Heart left ventricle (tissue), 13 donors: ENCODE data around the gene SYNPO.

ENCODE experiments used
- POLR2A ChIP-seq, 2 donors: fragments of 450-650 bp; IDR thresholded peaks; one replicate each; pipeline ENCODE4 v1.6.1; 2017; ENCODE audit warnings: antibody characterized with exemption in 2 of 2, mild to moderate bottlenecking in 2 of 2, moderate library complexity in 2 of 2
- TF ChIP-seq, protein P1 (sequence below), 12 donors: fragments of 200-600 bp; sonication (generic) in 4 of 12; IDR thresholded peaks; one replicate each; pipeline versions ENCODE4 v1.5.0 to v1.8.0; 2018 to 2022; ENCODE audit warnings: antibody characterized with exemption in 12 of 12, mild to moderate bottlenecking in 5 of 12
- donor health status: ischemic (EF 13 %, LVEDD 7.1; RV severe dilation, severe dysfunction).
- donor health status: DM: no; HTN: yes; CAD: no.
- donor health status: DM: no; HTN: no; CAD: no.
- donor health status: ischemic (EF 25% LVEDD 6.9; RV normal size, moderate dysfunction).
- donor health status: ischemic (EF 25% LVEDD 5.7; RV mildly dilated, moderate dysfunction).
- donor health status: ischemic (EF 35%, LVEDD 5.7; RV mildly dilated, moderate dysfunction).
- donor health status: nonischemic (EF 11% LVEDD 7.7; RV severe dilation, severe dysfunction).
- donor health status: DM: yes; HTN: yes; CAD: no.
- donor health status: PGD.
- donor health status: ischemic (EF 29% LVEDD 5.4; RV normal size, mild dysfunction).
- donor health status: nonischemic (EF 23%, LVEDD 6.1; RV moderate dilation, normal function).

DNA sequence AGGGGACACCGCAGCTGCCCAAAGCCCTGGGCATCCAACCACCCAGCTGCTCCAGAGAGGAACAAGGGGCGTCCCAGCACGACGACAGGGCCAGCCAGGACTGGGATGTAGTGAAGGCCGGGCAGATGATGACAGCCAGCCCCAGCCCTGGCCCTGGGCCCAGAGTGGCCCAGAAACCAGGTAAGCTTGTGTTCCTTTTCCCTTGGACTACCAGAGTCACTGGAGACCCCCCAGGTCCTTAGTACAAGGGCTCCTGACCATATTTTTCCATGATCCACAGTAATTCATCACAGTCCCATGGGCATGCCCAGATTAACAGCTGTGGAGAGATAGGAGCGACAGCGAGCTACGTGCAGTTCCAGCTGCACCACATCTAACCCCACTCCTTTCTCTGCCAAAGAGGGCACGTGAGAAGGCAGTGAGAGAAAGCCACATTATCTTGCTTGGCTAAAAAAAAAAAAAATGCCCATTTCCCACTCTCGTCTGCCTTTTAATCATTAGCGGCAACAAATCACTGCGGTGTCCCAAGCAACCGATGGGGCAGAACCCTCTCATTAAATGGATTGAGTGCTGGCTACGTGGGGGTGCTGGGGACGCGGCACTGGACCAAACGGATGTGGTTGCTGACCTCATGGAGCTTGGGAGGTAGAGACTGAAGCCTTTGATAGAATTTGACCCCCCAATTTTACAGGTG is 21.7 kb upstream of the SYNPO start:
- TF ChIP-seq, protein P1, sequence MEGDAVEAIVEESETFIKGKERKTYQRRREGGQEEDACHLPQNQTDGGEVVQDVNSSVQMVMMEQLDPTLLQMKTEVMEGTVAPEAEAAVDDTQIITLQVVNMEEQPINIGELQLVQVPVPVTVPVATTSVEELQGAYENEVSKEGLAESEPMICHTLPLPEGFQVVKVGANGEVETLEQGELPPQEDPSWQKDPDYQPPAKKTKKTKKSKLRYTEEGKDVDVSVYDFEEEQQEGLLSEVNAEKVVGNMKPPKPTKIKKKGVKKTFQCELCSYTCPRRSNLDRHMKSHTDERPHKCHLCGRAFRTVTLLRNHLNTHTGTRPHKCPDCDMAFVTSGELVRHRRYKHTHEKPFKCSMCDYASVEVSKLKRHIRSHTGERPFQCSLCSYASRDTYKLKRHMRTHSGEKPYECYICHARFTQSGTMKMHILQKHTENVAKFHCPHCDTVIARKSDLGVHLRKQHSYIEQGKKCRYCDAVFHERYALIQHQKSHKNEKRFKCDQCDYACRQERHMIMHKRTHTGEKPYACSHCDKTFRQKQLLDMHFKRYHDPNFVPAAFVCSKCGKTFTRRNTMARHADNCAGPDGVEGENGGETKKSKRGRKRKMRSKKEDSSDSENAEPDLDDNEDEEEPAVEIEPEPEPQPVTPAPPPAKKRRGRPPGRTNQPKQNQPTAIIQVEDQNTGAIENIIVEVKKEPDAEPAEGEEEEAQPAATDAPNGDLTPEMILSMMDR (IDR thresholded peaks at IDR 0.05) = no peak
- TF ChIP-seq POLR2A (IDR thresholded peaks at IDR 0.05) = no peak
